Heart left ventricle (tissue), 16 donors: ENCODE data around the gene EFEMP2. TPM values are rescaled to one million over a fixed set of nuclear protein-coding genes. Genes with fewer than 3 reads are reported as not detected.

ENCODE experiments used
- ATAC-seq, 4 donors: fragments of 200-7000 bp; cut with Tn5 transposase; one replicate each; pipeline ENCODE4 v1.9.1; 2020 to 2022; ENCODE audit warnings: moderate library complexity in 4 of 4, mild to moderate bottlenecking in 3 of 4, moderate number of reproducible peaks in 1 of 4
- DNase-seq, 5 donors: peaks; one replicate each; pipeline ENCODE4 v3.0.0-alpha.2; 2020
- H3K27ac ChIP-seq, 12 donors: fragments of 200-600 bp; sonication (generic) in 4 of 12; one replicate each; pipeline versions ENCODE4 v1.5.0 to v1.8.0; 2016 to 2022; ENCODE audit warnings: mild to moderate bottlenecking in 2 of 12
- H3K27me3 ChIP-seq, 9 donors: fragments of 200-600 bp; sonication (generic) in 2 of 9; one replicate each; pipeline versions ENCODE4 v1.5.1 to v1.8.0; 2016 to 2022; ENCODE audit warnings: mild to moderate bottlenecking in 3 of 9
- H3K36me3 ChIP-seq, 9 donors: fragments of 200-600 bp; sonication (generic) in 2 of 9; one replicate each; pipeline versions ENCODE4 v1.5.0 to v1.8.0; 2018 to 2022; ENCODE audit warnings: mild to moderate bottlenecking in 2 of 9
- H3K4me1 ChIP-seq, 12 donors: fragments of 200-600 bp; sonication (generic) in 4 of 12; one replicate each; pipeline versions ENCODE4 v1.5.0 to v1.8.0; 2016 to 2022; ENCODE audit warnings: mild to moderate bottlenecking in 3 of 12
- H3K4me3 ChIP-seq, 12 donors: fragments of 200-600 bp; sonication (generic) in 4 of 12; one replicate each; pipeline versions ENCODE4 v1.5.0 to v1.8.0; 2017 to 2022; ENCODE audit warnings: mild to moderate bottlenecking in 9 of 12, moderate library complexity in 4 of 12
- H3K9me3 ChIP-seq, 12 donors: fragments of 200-600 bp; sonication (generic) in 4 of 12; one replicate each; pipeline versions ENCODE4 v1.5.0 to v1.8.0; 2016 to 2022; ENCODE audit warnings: mild to moderate bottlenecking in 1 of 12
- POLR2A ChIP-seq, 2 donors: fragments of 450-650 bp; IDR thresholded peaks; one replicate each; pipeline ENCODE4 v1.6.1; 2017; ENCODE audit warnings: antibody characterized with exemption in 2 of 2, mild to moderate bottlenecking in 2 of 2, moderate library complexity in 2 of 2
- WGBS, 4 donors: extraction: QIAGEN DNeasy Blood & Tissue Kit in 2 of 4; methylation state at CpG; one replicate each; pipeline versions ENCODE4 v1.1.5 to v1.1.7; 2013 to 2018; 5-methylcytosine and 5-hydroxymethylcytosine counted together
- intact Hi-C, 10 donors: fragments of 100-400 bp; cut with DNase I; formaldehyde crosslinking; loops; one replicate each; pipeline versions ENCODE4 v1.11.1 to v1.14.2; 2022
- polyA plus RNA-seq, 2 donors: library from polyadenylated mRNA; stranded (reverse); fragments of 200-250 nt; gene quantifications; one replicate each; pipeline ENCODE4 v1.2.3, GENCODE V29; 2013
- total RNA-seq, 9 donors: library from RNA; depleted of rRNA in 2 of 9; stranded (reverse); fragments of >200 nt in 2 of 9; fragmentation: NEBNext Ultra II Directional in 3 of 9; extraction: Animal tissue kit (Norgen Biotek cat#: 25700) in 3 of 9; gene quantifications; one replicate each; pipeline versions ENCODE4 v1.1.0 to v1.2.4, GENCODE V29; 2016 to 2023
- TF ChIP-seq, protein P1 (sequence below), 12 donors: fragments of 200-600 bp; sonication (generic) in 4 of 12; IDR thresholded peaks; one replicate each; pipeline versions ENCODE4 v1.5.0 to v1.8.0; 2018 to 2022; ENCODE audit warnings: antibody characterized with exemption in 12 of 12, mild to moderate bottlenecking in 5 of 12
- donor health status: ischemic (EF 13 %, LVEDD 7.1; RV severe dilation, severe dysfunction).
- donor health status: healthy with polysubstance abuse.
- donor health status: DM: no; HTN: yes; CAD: no.
- donor health status: DM: no; HTN: no; CAD: no.
- donor health status: ischemic (EF 25% LVEDD 6.9; RV normal size, moderate dysfunction).
- donor health status: ischemic (EF 25% LVEDD 5.7; RV mildly dilated, moderate dysfunction).
- donor health status: healthy.
- donor health status: DM: yes; HTN: yes; CAD: no.
- donor health status: ischemic (EF 35%, LVEDD 5.7; RV mildly dilated, moderate dysfunction).
- donor health status: nonischemic (EF 11% LVEDD 7.7; RV severe dilation, severe dysfunction).
- donor health status: DM: yes; HTN: yes; CAD: no.
- donor health status: PGD.
- donor health status: ischemic (EF 29% LVEDD 5.4; RV normal size, mild dysfunction).
- donor health status: nonischemic (EF 23%, LVEDD 6.1; RV moderate dilation, normal function).

EFEMP2 gene
- total and polyA plus RNA-seq, 11 donors: 43.6 to 123 (median 88.4) TPM

DNA sequence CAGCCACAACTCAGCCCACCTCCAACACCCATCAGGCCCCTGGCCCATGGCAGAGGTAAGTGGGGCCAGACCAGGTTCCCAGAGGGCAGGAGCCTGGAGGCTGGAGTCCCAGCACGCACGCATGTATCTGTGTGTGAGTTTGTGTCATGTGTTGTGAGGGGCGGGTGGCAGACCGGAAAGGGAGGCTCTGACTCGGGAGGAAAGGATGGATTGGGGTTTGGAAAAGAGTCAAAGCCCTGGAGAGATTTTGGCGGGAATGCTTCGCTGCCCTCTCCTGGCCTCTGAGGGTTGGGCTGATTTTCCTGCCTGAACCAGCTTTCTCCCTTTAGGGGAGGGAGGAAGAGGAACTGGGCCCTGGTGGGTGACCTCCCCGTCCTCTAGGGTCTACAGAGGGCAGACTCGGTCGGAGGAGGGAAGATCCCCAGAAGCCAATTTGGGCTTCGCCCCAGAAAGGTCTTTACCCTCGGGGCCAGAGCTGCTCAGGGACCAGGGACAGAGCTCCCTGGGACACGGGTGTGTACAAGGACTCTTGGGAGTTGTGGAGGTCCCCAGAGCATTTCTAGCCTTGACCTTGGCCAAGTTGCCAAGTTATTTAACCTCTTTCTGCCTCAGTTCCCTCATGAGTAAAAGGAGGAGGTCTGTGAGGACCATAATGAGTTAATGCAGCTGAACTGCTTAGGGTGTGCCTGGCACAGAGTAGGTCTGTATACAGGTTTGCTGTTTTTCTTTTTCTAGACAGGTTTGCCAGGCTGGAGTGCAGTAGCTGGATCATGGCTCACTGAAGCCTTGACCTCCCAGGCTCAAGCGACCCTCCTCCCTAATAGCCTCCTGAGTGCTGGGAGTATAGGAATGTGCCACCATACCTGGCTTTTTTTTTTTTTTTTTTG lies 39.3 kb upstream of the EFEMP2 start:
- intact Hi-C loops: no loop called here
- H3K4me3 ChIP-seq: no peak overlapping the region
- TF ChIP-seq, protein P1, sequence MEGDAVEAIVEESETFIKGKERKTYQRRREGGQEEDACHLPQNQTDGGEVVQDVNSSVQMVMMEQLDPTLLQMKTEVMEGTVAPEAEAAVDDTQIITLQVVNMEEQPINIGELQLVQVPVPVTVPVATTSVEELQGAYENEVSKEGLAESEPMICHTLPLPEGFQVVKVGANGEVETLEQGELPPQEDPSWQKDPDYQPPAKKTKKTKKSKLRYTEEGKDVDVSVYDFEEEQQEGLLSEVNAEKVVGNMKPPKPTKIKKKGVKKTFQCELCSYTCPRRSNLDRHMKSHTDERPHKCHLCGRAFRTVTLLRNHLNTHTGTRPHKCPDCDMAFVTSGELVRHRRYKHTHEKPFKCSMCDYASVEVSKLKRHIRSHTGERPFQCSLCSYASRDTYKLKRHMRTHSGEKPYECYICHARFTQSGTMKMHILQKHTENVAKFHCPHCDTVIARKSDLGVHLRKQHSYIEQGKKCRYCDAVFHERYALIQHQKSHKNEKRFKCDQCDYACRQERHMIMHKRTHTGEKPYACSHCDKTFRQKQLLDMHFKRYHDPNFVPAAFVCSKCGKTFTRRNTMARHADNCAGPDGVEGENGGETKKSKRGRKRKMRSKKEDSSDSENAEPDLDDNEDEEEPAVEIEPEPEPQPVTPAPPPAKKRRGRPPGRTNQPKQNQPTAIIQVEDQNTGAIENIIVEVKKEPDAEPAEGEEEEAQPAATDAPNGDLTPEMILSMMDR (IDR thresholded peaks at IDR 0.05): peak in 7 of 12 donors; percentile 27 to 61 (median 41)
- no peak for TF ChIP-seq POLR2A (IDR thresholded peaks at IDR 0.05)
- H3K36me3 ChIP-seq: peaks cover 0 to under 1% (median 0%) of the 10 kb centered on the region in 9 donors
- no peaks in the 10 kb centered on the region for H3K27me3 ChIP-seq
- H3K4me1 ChIP-seq: peaks cover 2 to 40% (median 35%) of the 10 kb centered on the region in 12 donors
- H3K27ac ChIP-seq: peak overlapping the region in 4 of 12 donors; percentile 20 to 55 (median 35)
- WGBS, 4 donors: 16 to 28% (median 17%) methylated on average over 12 to 14 of the region's 14 CpGs
- ATAC-seq (peak; percentile 6 to 56 (median 14)), DNase-seq (peak in 4 of 5 donors; percentile 56 to 65 (median 58))
- no peaks in the 10 kb centered on the region for H3K9me3 ChIP-seq

DNA sequence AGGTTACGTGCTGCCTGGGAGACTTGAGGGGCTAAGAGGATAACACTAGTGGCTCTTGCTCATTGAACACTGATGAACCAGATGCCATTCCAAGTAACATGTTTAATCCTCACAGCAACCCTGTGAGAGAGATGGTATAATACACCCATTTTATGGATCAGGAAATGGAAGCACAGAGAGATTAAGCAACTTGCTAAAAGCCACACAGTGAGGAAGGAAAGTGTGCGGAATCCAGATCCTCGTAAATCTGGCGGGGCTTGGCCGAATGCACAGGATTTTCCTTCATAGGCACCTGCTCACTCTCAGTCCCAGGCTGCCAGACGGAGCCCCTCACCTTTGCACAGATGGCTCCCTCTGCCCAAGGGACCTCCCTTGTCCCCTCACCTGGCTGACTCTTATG lies 35.3 kb upstream of the EFEMP2 start:
- Histone ChIP-seq H3K4me1 (peaks cover 0 to 14% (median 12%) of the 10 kb centered on the region in 12 donors), H3K27ac (no peak overlapping the region), H3K27me3 (no peaks in the 10 kb centered on the region), H3K9me3 (no peaks in the 10 kb centered on the region), H3K4me3 (no peak overlapping the region), H3K36me3 (no peaks in the 10 kb centered on the region)
- intact Hi-C loops: no loop called here
- 81 to 88% (median 85%) methylated on average over 6 of the region's 6 CpGs for WGBS, 4 donors
- DNase-seq (no peak), ATAC-seq (no peak)
- TF ChIP-seq, protein P1 (IDR thresholded peaks at IDR 0.05): no peak
- no peak for TF ChIP-seq POLR2A (IDR thresholded peaks at IDR 0.05)

DNA sequence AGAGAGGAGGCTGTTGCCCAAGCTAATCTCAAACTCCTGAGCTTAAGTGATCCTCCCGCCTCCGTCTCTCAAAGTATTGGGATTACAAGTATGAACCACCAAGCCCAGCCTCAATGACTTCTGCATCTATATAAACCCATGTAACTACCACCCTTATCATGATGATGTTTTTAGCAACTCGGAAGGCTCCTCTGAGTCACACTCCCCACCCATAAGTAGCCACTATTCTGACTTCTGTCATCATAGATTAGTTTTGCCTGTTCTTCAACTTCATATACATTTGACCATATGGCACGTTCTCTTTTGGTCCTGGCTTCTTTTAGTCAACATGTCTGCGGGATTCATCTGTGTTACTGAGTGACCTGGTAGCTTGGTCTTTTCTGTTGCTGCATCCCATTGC lies 34.0 kb upstream of the EFEMP2 start:
- no peaks in the 10 kb centered on the region for H3K9me3 ChIP-seq
- H3K36me3 ChIP-seq: no peaks in the 10 kb centered on the region
- ATAC-seq (no peak), DNase-seq (no peak)
- H3K27ac ChIP-seq: no peak overlapping the region
- no peaks in the 10 kb centered on the region for H3K27me3 ChIP-seq
- intact Hi-C loops: no loop called here
- H3K4me3 ChIP-seq: no peak overlapping the region
- WGBS, 4 donors: 78 to 84% (median 83%) methylated on average over 5 of the region's 5 CpGs
- no peak for TF ChIP-seq POLR2A (IDR thresholded peaks at IDR 0.05)
- TF ChIP-seq, protein P1 (IDR thresholded peaks at IDR 0.05): no peak
- H3K4me1 ChIP-seq: peaks cover 0 to 7% (median 5%) of the 10 kb centered on the region in 12 donors

DNA sequence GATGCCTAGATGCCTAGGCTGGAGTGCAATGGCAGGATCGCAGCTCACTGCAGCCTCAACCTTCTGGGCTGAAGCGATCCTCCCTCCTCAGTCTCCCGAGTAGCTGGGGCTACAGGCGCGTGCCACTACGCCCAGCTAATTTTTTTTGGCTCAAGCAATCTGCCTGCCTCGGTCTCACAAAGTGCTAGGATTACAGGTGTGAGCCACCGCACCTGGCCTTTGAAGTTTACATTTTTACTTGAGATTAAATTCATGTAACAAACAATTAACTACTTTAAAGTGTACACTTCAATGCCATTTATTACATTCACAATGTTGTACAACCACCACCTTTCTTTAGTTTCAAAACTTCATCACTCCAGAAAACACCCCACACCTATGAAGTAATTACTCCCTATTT lies 31.1 kb upstream of the EFEMP2 start:
- ATAC-seq (no peak), DNase-seq (no peak)
- TF ChIP-seq, protein P1 (IDR thresholded peaks at IDR 0.05): no peak
- TF ChIP-seq POLR2A (IDR thresholded peaks at IDR 0.05): no peak
- H3K27ac ChIP-seq: no peak overlapping the region
- H3K4me1 ChIP-seq: peaks cover 0 to 23% (median 17%) of the 10 kb centered on the region in 12 donors
- 81 to 86% (median 86%) methylated on average over 8 of the region's 8 CpGs for WGBS, 4 donors
- H3K36me3 ChIP-seq: no peaks in the 10 kb centered on the region
- peaks cover 0 to 15% (median 0%) of the 10 kb centered on the region in 9 donors for H3K27me3 ChIP-seq
- no peaks in the 10 kb centered on the region for H3K9me3 ChIP-seq
- no peak overlapping the region for H3K4me3 ChIP-seq
- intact Hi-C loops: no loop called here
